ENCODE measurements around the gene ENDOU.

Gene ENDOU

DNA sequence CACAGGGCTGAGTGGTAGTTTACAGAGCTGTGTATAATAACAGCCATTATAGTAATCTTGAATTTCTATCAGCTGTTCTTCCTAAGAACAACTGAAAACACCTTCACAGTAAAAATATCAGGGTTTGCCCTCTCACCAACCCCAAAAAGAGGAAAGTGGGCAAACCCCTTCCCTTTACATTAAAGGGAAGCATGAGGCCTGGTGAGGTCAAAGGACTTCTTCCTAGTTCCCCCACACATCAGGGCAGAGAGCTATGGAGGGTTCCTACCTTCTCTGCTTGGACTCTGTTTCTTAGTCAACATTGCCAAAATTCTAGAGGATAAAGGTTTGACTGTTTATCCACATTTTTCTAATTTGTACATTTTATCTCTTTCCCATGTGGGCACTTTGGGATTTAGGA is 15.0 kb downstream of the ENDOU start:
- TF ChIP-seq, protein P1, sequence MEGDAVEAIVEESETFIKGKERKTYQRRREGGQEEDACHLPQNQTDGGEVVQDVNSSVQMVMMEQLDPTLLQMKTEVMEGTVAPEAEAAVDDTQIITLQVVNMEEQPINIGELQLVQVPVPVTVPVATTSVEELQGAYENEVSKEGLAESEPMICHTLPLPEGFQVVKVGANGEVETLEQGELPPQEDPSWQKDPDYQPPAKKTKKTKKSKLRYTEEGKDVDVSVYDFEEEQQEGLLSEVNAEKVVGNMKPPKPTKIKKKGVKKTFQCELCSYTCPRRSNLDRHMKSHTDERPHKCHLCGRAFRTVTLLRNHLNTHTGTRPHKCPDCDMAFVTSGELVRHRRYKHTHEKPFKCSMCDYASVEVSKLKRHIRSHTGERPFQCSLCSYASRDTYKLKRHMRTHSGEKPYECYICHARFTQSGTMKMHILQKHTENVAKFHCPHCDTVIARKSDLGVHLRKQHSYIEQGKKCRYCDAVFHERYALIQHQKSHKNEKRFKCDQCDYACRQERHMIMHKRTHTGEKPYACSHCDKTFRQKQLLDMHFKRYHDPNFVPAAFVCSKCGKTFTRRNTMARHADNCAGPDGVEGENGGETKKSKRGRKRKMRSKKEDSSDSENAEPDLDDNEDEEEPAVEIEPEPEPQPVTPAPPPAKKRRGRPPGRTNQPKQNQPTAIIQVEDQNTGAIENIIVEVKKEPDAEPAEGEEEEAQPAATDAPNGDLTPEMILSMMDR (IDR thresholded peaks at IDR 0.05) = no peak
- no peak for TF ChIP-seq ZFX (IDR thresholded peaks at IDR 0.05; ENCODE audit: borderline replicate concordance)

DNA sequence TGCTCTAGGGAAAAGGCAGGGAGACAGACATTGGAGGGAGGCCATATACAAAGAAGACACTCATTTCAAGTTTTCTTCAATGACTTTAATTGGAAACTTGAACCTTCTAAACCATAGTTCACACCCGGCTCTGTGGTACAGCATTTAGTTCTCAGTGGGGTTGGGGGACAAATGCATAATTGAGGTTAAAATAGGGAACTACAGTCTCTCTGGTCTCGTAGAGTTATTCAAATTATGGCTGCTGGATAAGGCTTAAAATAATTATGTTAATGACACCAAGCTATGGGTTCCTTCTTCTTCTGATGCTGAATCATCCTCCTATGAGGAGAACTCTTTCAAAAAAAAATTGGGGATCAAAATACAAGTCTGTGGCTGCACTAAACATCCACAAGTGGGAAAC is 15.6 kb downstream of the ENDOU start:
- H3K27ac ChIP-seq = no peak overlapping the region

More for the DNA sequence above, 15.0 kb downstream of the ENDOU start:
- no peak overlapping the region for H3K27ac ChIP-seq

GRCh38 chr12:47709237-47709636 is 16.1 kb downstream of the ENDOU start:
- TF ChIP-seq, protein P1 (IDR thresholded peaks at IDR 0.05) = no peak
- TF ChIP-seq ZFX (IDR thresholded peaks at IDR 0.05; ENCODE audit: borderline replicate concordance) = no peak
- no peak overlapping the region for H3K27ac ChIP-seq

More for the DNA sequence above, 15.6 kb downstream of the ENDOU start:
- TF ChIP-seq ZFX (IDR thresholded peaks at IDR 0.05; ENCODE audit: borderline replicate concordance) = no peak

DNA sequence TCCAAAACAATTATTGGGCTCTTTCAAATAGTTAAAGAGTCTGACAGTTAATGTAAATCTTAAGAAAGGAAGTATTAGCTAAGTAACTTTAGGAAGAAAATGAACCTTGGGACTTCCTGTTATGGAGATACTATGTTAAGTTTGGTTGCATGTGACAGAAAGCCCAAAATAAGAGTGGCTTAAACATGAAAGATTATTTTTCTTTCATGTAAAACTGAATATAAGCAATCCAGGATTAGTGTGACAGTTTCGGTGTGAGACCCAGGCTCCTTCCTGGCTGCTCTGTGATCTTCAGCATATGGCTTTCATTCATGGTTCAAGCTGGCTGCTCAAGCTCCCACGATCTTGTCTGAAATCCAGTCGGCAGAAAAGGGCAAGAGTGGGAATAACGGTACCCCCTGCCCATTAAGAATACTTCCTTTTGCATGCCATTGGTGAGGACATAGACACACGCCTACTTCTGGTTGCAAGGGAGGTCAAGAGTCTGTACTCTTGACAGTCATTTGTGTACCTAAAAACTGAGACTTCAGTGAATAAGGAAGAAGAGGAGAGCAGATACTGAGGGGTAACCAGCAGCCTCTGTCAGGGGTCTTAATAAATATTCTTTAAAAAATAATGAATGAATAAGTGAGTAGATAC is 17.3 kb downstream of the ENDOU start:
- H3K27ac ChIP-seq = no peak overlapping the region
- no peak for TF ChIP-seq ZFX (IDR thresholded peaks at IDR 0.05; ENCODE audit: borderline replicate concordance)
- TF ChIP-seq, protein P1 (IDR thresholded peaks at IDR 0.05) = no peak

DNA sequence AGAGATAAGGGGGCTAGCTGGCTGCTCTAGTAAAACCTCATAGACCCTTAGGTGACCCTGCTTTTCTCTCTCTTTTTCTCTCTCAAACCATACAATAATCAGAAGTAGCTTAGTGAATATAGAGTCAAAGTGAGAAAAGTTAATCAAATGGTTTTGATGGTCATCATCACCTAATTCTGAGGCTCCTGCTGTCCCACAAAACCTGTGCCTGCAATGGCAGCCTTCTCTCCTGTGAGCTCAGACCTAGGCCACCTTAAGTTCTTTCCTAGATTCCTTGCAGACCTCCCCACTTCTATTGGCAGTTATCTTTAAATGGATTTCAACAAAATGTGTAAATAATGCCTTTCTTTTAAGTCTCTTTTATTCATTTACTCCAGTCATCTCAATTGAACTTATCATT is 17.9 kb downstream of the ENDOU start:
- no peak overlapping the region for H3K27ac ChIP-seq
- no peak for TF ChIP-seq ZFX (IDR thresholded peaks at IDR 0.05; ENCODE audit: borderline replicate concordance)
- TF ChIP-seq, protein P1 (IDR thresholded peaks at IDR 0.05) = no peak

GRCh38 chr12:47705566-47706425 is 19.5 kb downstream of the ENDOU start, which contains the start of gene RPAP3:
Gene RPAP3, minus strand, starts transcription at chr12:47706030. Its CDS starts 3,190 bp downstream, at chr12:47702840.
- H3K27ac ChIP-seq = peak within 1 kb of the TSS; percentile 76
- TF ChIP-seq, protein P1 (IDR thresholded peaks at IDR 0.05) = peak; percentile 90
- no peak for TF ChIP-seq ZFX (IDR thresholded peaks at IDR 0.05; ENCODE audit: borderline replicate concordance)

- no peak for TF ChIP-seq ZFX (IDR thresholded peaks at IDR 0.05; ENCODE audit: borderline replicate concordance)
- TF ChIP-seq, protein P1 (IDR thresholded peaks at IDR 0.05) = no peak
- peak overlapping the region; percentile 76 for H3K27ac ChIP-seq
These were observed 20.1 kb downstream of the ENDOU start for GRCh38 chr12:47705229-47705565.
